ENCODE data around the gene ZFP64.
A peak's percentile ranks its signal among the peaks of the same experiment; 100 is the strongest.
"Not testable (repeated sequence)": the region's sequence is repeated elsewhere in the genome, so short reads cannot be mapped to it uniquely, and the experiment has no call there.

ZFP64 gene

DNA sequence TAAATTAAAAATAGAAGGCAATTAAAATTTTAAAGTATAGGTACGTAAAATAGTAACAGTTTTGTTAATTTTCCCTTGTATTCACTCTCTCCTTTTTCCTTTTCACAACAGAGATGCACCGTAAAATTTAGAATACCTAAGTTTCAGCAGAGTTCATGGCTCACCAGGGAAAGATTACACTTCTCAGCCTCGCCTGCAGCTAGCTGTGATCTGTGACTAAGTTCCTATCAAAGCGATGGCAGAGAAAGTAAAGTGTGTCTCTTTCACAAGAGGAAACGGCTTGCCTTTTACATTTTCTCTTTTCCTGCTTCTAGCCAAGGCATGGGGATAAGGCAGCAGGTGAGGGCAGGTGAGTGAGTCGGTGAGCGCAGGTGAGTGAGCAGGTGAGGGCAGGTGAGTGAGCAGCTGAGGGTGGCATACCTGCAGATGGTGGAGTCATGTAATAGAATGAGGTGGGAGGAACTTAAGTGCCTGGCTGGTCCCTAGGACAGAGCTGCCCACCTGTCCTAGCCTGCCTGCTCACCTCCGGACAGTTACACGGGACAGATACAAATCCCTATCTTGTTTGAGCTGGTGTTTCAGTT is 30.9 kb downstream of the ZFP64 start:
- TF ChIP-seq POLR2A (IDR thresholded peaks at IDR 0.05; ENCODE audit: low read length), result no peak
- no peak for TF ChIP-seq GATA1 (IDR thresholded peaks at IDR 0.05; ENCODE audit: low read depth, low read length)
- no peak for DNase-seq

DNA sequence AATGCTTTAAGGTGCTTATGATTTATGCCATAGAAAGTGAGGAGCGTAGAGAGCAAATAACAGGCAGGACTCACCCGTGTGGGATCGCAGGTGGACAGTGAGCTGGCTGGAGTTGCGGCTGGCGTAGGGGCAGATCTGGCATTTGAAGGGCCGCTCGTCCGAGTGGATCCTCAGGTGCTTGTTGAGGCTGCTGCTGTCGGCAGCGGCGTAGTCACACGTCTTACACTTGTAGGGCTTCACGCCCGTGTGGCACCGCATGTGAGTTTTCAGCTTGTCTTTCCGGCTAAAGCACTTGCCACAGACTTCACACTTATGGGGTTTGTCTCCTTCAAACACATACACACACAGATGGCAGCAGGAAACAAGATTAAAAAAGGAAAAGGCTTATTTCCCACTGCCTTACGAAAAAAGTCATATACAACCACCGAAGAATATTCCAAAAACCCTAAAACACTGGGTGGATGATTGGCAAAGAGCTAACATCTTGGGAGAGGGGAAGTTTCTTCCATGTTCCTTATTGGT is 31.5 kb downstream of the ZFP64 start:
- TF ChIP-seq GATA1 (IDR thresholded peaks at IDR 0.05; ENCODE audit: low read depth, low read length) (no peak), POLR2A (IDR thresholded peaks at IDR 0.05; ENCODE audit: low read length) (no peak)
- DNase-seq, result no peak

GRCh38 chr20:52154575-52154974 is 37.0 kb downstream of the ZFP64 start:
- TF ChIP-seq GATA1 (IDR thresholded peaks at IDR 0.05; ENCODE audit: low read depth, low read length), result no peak
- TF ChIP-seq POLR2A (IDR thresholded peaks at IDR 0.05; ENCODE audit: low read length), result no peak
- DNase-seq, result no peak

GRCh38 chr20:52153896-52154295 is 37.7 kb downstream of the ZFP64 start:
- TF ChIP-seq POLR2A (IDR thresholded peaks at IDR 0.05; ENCODE audit: low read length) (no peak), GATA1 (IDR thresholded peaks at IDR 0.05; ENCODE audit: low read depth, low read length) (no peak)
- no peak for DNase-seq

DNA sequence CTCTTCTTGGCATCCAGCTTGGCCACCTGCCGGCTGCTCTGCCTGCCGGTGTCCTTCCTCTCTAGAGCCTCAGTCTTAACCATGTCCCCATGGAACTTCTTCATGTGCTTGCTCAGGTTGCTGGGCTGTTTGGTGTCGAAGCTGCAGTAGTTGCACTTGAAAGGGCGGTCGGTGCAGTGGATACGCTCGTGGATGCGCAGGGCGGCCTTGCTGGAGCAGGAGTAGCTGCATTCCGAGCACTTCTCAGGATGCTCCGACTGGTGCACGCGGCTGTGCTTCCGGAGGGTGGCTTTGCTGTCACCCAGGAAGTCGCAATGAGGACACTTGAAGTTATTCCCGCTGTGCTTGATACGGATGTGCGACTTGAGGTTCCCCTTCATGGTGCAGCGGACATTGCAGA is 38.7 kb downstream of the ZFP64 start:
- TF ChIP-seq GATA1 (IDR thresholded peaks at IDR 0.05; ENCODE audit: low read depth, low read length) (no peak), POLR2A (IDR thresholded peaks at IDR 0.05; ENCODE audit: low read length) (no peak)
- DNase-seq, result no peak

DNA sequence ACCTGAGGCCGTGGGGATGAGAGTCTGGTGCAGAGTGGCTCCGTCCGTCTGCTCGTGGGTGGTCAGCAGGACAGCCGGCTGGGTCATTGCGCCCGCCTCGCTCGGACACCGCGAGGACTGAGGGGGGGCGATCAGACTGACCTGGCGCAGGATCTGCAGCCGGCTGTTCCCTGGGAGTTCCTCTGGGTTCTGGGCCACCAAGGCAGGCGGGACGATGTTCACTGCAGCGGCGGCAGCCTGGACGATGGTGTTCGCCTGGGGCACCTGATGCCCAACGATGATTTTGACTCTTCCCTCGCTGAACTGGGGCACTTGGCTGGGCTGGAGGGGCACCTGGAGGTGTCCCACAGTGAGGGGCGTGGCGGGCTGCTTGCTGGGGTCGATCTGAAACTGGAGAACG is 39.2 kb downstream of the ZFP64 start:
- DNase-seq, result no peak
- TF ChIP-seq POLR2A (IDR thresholded peaks at IDR 0.05; ENCODE audit: low read length) (no peak), GATA1 (IDR thresholded peaks at IDR 0.05; ENCODE audit: low read depth, low read length) (no peak)

DNA sequence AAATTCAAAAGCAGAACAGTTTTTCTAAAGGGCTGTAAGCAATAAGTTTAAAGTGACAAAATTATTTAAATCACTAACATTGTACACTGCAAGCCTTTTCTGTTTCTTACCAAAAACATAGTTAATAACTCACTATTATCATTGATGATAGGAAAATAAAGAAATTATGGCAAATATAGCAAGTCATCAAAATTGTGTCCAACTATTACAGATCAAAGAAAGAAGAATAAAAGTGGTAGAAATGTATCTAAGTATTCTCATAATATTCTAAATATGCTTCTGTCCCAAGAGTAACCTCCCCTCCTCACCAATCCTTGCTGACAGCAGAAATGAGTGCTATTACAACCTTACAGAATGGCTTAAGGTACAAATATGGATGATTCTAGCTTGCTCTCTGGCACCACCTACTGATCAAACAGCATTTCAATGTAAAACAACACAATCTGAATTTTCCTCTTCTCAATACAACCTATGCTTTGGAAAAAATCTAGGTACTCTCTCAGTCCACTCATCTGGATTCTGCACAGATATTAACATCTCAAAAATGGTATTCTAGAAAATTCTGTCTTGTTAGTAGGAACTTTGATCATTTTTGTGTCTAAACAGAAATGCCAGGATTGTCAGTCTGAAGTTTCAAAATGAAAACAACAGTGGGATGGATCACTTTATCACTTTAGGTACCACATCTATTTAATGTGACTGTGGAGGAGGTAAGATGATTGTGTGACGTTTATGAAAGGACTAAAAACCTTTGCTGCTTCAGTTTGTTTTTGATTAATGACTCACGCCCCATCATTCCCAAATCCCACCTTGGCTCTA is 40.9 kb downstream of the ZFP64 start:
- no peak for TF ChIP-seq POLR2A (IDR thresholded peaks at IDR 0.05; ENCODE audit: low read length)
- TF ChIP-seq GATA1 (IDR thresholded peaks at IDR 0.05; ENCODE audit: low read depth, low read length), result no peak
- DNase-seq, result peak; percentile 36 to 62

GRCh38 chr20:52145587-52145986 is 46.0 kb downstream of the ZFP64 start:
- no peak for TF ChIP-seq GATA1 (IDR thresholded peaks at IDR 0.05; ENCODE audit: low read depth, low read length)
- no peak for TF ChIP-seq POLR2A (IDR thresholded peaks at IDR 0.05; ENCODE audit: low read length)

DNA sequence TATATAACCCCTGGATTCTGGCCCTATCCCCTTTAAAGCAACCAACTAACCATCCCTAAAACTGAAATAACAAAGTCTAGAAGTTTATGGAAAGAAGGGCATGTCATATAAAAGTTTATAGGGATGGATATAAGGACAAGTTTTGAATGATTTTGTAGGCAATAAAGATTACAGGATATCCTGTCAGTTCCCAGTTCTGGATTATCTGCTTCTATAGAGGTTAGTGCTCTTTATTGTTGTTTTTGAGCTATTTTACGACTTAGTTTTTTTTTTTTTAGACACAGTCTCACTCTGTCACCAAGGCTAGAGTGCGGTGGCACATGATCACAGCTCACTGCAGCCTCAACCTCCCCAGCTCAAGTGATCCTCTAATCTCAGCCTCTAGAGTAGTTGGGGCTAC is 48.3 kb downstream of the ZFP64 start:
- TF ChIP-seq POLR2A (IDR thresholded peaks at IDR 0.05; ENCODE audit: low read length) (no peak), GATA1 (IDR thresholded peaks at IDR 0.05; ENCODE audit: low read depth, low read length) (no peak)
- DNase-seq, result no peak

More at GRCh38 chr20:52145587-52145986, 46.0 kb downstream of the ZFP64 start:
- DNase-seq, result no peak

- TF ChIP-seq POLR2A (IDR thresholded peaks at IDR 0.05; ENCODE audit: low read length) (no peak), GATA1 (IDR thresholded peaks at IDR 0.05; ENCODE audit: low read depth, low read length) (no peak)
- no peak for DNase-seq
Observed at GRCh38 chr20:52142757-52143156, 48.8 kb downstream of the ZFP64 start.

DNA sequence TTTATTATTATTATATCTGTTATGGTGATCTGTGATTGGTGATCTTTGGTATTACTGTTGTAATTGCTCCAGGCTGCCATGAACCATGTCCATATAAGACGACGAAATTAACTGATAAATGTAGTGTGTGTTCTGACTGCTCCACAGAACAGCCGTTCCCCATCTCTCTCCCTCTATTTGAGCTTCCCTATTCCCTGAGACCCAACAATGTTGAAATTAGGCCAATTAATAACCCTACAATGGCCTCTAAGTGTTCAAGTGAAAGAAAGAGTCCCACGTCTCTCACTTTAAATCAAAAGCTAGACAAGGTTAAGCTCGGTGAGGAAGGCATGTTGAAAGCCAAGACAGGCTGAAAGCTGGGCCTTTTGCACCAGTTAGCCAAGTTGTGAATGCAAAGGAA is 51.6 kb downstream of the ZFP64 start:
- DNase-seq, result no peak
- TF ChIP-seq GATA1 (IDR thresholded peaks at IDR 0.05; ENCODE audit: low read depth, low read length) (no peak), POLR2A (IDR thresholded peaks at IDR 0.05; ENCODE audit: low read length) (no peak)

GRCh38 chr20:52137850-52138249 is 53.7 kb downstream of the ZFP64 start:
- TF ChIP-seq POLR2A (IDR thresholded peaks at IDR 0.05; ENCODE audit: low read length), result no peak
- TF ChIP-seq GATA1 (IDR thresholded peaks at IDR 0.05; ENCODE audit: low read depth, low read length), result no peak
- DNase-seq, result no peak

- DNase-seq, result not testable (repeated sequence)
Observed at GRCh38 chr20:52133714-52134113, 57.9 kb downstream of the ZFP64 start.

DNA sequence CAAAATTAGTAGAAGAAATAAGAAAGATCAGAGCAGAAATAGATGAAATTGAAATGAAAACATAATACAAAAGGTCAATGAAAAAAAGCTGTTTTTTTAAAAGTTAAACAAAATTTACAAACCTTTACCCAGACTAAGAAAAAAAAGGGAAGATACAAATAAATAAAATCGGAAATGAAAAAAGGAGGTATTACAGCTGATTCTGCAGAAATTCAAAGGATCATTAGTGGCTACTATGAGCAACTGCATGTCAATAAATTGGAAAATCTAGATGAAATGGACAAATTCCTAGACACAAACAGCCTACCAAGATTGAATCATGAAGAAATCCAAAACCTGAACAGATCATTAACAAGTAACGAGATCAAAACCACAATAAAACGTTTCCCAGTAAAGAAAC is 59.2 kb downstream of the ZFP64 start:
- DNase-seq, result no peak

More for the DNA sequence above, 59.2 kb downstream of the ZFP64 start:
- no peak for TF ChIP-seq GATA1 (IDR thresholded peaks at IDR 0.05; ENCODE audit: low read depth, low read length)
- TF ChIP-seq POLR2A (IDR thresholded peaks at IDR 0.05; ENCODE audit: low read length), result no peak

All from erythroblast (primary cell).